Neuronal stem cell (in vitro differentiated cells): Measurements from ENCODE around the gene VWA5B1.

ENCODE experiments used
- DNase-seq: peaks from one replicate; pipeline ENCODE4 v3.0.0-alpha.2; 2013; ENCODE audit warnings: low spot score
- H2AFZ ChIP-seq: one replicate; pipeline ENCODE4 v1.6.1; 2013; ENCODE audit warnings: mild to moderate bottlenecking, low read length, inconsistent platforms
- H2AK5ac ChIP-seq: 2 replicates; pipeline ENCODE4 v1.6.1; 2013; ENCODE audit warnings: low read depth, mild to moderate bottlenecking, inconsistent platforms, low read length, moderate library complexity, mixed read lengths
- H2BK120ac ChIP-seq: 2 replicates; pipeline ENCODE4 v1.6.1; 2013; ENCODE audit warnings: low read depth, mild to moderate bottlenecking, inconsistent platforms, low read length, moderate library complexity, mixed read lengths
- H2BK12ac ChIP-seq: one replicate; pipeline ENCODE4 v1.6.1; 2013; ENCODE audit warnings: low read length, inconsistent platforms
- H2BK15ac ChIP-seq: 2 replicates; pipeline ENCODE4 v1.6.1; 2013; ENCODE audit warnings: mild to moderate bottlenecking, low read length, inconsistent platforms, mixed read lengths
- H2BK5ac ChIP-seq: one replicate; pipeline ENCODE4 v1.6.1; 2013; ENCODE audit warnings: inconsistent platforms, mild to moderate bottlenecking, low read length, moderate library complexity
- H3K14ac ChIP-seq: one replicate; pipeline ENCODE4 v1.6.1; 2013; ENCODE audit warnings: low read length, inconsistent platforms
- H3K18ac ChIP-seq: 2 replicates; pipeline ENCODE4 v1.6.1; 2013; ENCODE audit warnings: low read length, inconsistent platforms
- H3K23ac ChIP-seq: 2 replicates; pipeline ENCODE4 v1.6.1; 2013; ENCODE audit warnings: low read depth, mild to moderate bottlenecking, mixed read lengths, low read length, inconsistent platforms; ENCODE audit not compliant: poor library complexity
- H3K27ac ChIP-seq: replicated peaks from 3 replicates; pipeline ENCODE4 v1.5.1; 2013; ENCODE audit warnings: low read length, inconsistent platforms
- H3K27me3 ChIP-seq, 3 experiments: 2 replicates each; pipeline ENCODE4 v1.6.1; 2013; ENCODE audit warnings: low read length in 3 of 3, mild to moderate bottlenecking in 2 of 3, inconsistent platforms in 1 of 3, low read depth in 1 of 3, mixed read lengths in 1 of 3, moderate library complexity in 1 of 3; ENCODE audit not compliant: control insufficient read depth in 3 of 3, insufficient read depth in 3 of 3
- H3K36me3 ChIP-seq, 2 donors: replicated peaks in 1 of 2; 2 replicates each; pipeline ENCODE4 v1.6.1; 2013; ENCODE audit warnings: low read length in 2 of 2; ENCODE audit not compliant: control insufficient read depth in 2 of 2, insufficient read depth in 2 of 2
- H3K4ac ChIP-seq: 2 replicates; pipeline ENCODE4 v1.6.1; 2013; ENCODE audit warnings: inconsistent platforms, mild to moderate bottlenecking, low read length, moderate library complexity
- H3K4me1 ChIP-seq, 2 donors: 1 replicate in 1 of 2; 2 replicates in 1 of 2; pipeline ENCODE4 v1.6.1; 2013; ENCODE audit warnings: low read length in 2 of 2, low read depth in 1 of 2; ENCODE audit not compliant: control insufficient read depth in 2 of 2, insufficient read depth in 1 of 2
- H3K4me2 ChIP-seq: one replicate; pipeline ENCODE4 v1.6.1; 2013; ENCODE audit warnings: mild to moderate bottlenecking, low read length, inconsistent platforms; ENCODE audit not compliant: insufficient read depth, poor library complexity, severe bottlenecking
- H3K4me3 ChIP-seq, 2 donors: 2 replicates each; pipeline ENCODE4 v1.5.1; 2013; ENCODE audit warnings: low read length in 2 of 2, mild to moderate bottlenecking in 2 of 2, inconsistent platforms in 1 of 2, moderate library complexity in 1 of 2
- H3K79me1 ChIP-seq: one replicate; pipeline ENCODE4 v1.6.1; 2013; ENCODE audit warnings: low read depth, mild to moderate bottlenecking, inconsistent platforms, low read length, moderate library complexity
- H3K9ac ChIP-seq: one replicate; pipeline ENCODE4 v1.6.1; 2013; ENCODE audit warnings: mild to moderate bottlenecking, low read depth, low read length, inconsistent platforms; ENCODE audit not compliant: poor library complexity
- H3K9me3 ChIP-seq, 2 donors: replicated peaks in 1 of 2; 2 replicates each; pipeline versions ENCODE3 to v1.6.1; 2013; ENCODE audit warnings: low read length in 2 of 2, mild to moderate bottlenecking in 2 of 2, inconsistent platforms in 1 of 2, low read depth in 1 of 2, mixed read lengths in 1 of 2, moderate library complexity in 1 of 2; ENCODE audit not compliant: control insufficient read depth in 2 of 2, insufficient read depth in 1 of 2
- H4K8ac ChIP-seq: one replicate; pipeline ENCODE4 v1.6.1; 2013; ENCODE audit warnings: low read depth, mild to moderate bottlenecking, inconsistent platforms, low read length, moderate library complexity
- H4K91ac ChIP-seq: one replicate; pipeline ENCODE4 v1.6.1; 2013; ENCODE audit warnings: low read length, low read depth, mild to moderate bottlenecking, inconsistent platforms; ENCODE audit not compliant: poor library complexity
- WGBS, 2 donors: extraction: QIAGEN DNeasy Blood & Tissue Kit; methylation state at CpG; one replicate each; pipeline ENCODE4 v1.1.7; 2013; ENCODE audit warnings: missing lambda C conversion rate in 2 of 2, mixed read lengths in 1 of 2; ENCODE audit not compliant: insufficient read length in 2 of 2, insufficient replicate concordance in 1 of 2; ENCODE audit errors: extremely low coverage in 2 of 2; 5-methylcytosine and 5-hydroxymethylcytosine counted together

Gene VWA5B1

DNA sequence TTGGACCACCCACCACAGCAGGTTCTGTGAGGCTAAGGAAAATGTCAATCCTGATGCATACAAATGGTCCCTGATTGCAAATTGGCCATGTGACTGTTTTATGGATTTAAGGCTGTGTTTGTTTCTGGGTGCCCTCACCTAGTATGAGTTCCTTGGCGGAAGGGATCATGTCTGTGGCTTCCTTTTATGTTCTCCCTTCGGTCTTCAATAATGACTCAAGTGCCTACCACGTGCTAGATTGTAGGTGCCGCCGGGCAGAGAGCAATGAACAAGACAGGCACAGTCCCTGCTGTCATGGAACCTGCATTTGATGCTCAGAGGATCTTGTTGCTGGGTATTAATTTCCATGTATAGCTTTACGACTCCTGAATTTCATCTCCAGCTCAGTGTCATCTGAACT is 9.8 kb upstream of the VWA5B1 start:
- H2BK120ac ChIP-seq: no peak overlapping the region
- no peak overlapping the region for H4K91ac ChIP-seq
- H3K14ac ChIP-seq: no peak overlapping the region
- H2BK12ac ChIP-seq: no peak overlapping the region
- H3K36me3 ChIP-seq: no peaks in the 10 kb centered on the region
- H4K8ac ChIP-seq: no peak overlapping the region
- H3K23ac ChIP-seq: no peak overlapping the region
- no peak overlapping the region for H3K4ac ChIP-seq
- no peak overlapping the region for H3K4me2 ChIP-seq
- no peak overlapping the region for H2AK5ac ChIP-seq
- peaks cover 0 to 9% (median 0%) of the 10 kb centered on the region in 3 experiments for H3K27me3 ChIP-seq
- H3K9ac ChIP-seq: no peak overlapping the region
- H2AFZ ChIP-seq: no peak overlapping the region
- peaks cover 0 to 26% of the 10 kb centered on the region in 2 donors for H3K4me1 ChIP-seq
- H3K9me3 ChIP-seq: no peaks in the 10 kb centered on the region
- no peaks in the 10 kb centered on the region for H3K79me1 ChIP-seq
- no CpG with 5 or more reads among the region's 6 CpGs for WGBS, 2 donors
- no peak overlapping the region for H3K18ac ChIP-seq
- DNase-seq: no peak
- H2BK5ac ChIP-seq: no peak overlapping the region
- no peak overlapping the region for H3K4me3 ChIP-seq
- no peak overlapping the region for H3K27ac ChIP-seq
- H2BK15ac ChIP-seq: no peak overlapping the region

DNA sequence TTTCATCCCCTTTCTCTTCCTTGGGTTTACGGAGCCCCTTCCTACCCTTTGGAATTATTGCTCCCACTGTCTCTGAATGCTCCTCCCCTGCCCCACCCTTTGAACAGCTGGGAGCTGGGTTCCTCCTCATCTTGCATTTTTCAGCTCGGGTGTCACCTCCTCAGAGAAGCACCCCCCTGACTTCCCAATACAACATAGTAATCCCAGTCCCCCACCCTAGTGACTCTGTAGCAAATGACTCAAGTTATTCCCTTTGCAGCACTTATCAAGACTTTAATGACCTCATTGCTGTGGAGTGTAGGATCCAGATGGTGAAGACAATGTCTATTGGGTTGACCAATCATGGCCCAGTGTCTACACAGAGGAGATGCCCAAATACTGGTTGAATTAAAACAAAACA is 8.9 kb upstream of the VWA5B1 start:
- Histone ChIP-seq H3K27me3 (peaks cover 0 to 4% (median 0%) of the 10 kb centered on the region in 3 experiments), H3K14ac (no peak overlapping the region), H2BK12ac (no peak overlapping the region), H4K91ac (no peak overlapping the region), H2AFZ (no peak overlapping the region), H3K23ac (no peak overlapping the region), H3K18ac (no peak overlapping the region), H3K27ac (no peak overlapping the region), H3K4me1 (peaks cover 0 to 26% of the 10 kb centered on the region in 2 donors), H3K79me1 (no peaks in the 10 kb centered on the region), H3K4ac (no peak overlapping the region), H2BK120ac (no peak overlapping the region), H2BK15ac (no peak overlapping the region), H3K4me2 (no peak overlapping the region), H3K36me3 (no peaks in the 10 kb centered on the region), H3K9me3 (no peaks in the 10 kb centered on the region), H2BK5ac (no peak overlapping the region), H2AK5ac (no peak overlapping the region), H3K9ac (no peak overlapping the region), H4K8ac (no peak overlapping the region), H3K4me3 (no peak overlapping the region)
- WGBS, 2 donors: no CpG with 5 or more reads among the region's 2 CpGs
- DNase-seq: no peak

DNA sequence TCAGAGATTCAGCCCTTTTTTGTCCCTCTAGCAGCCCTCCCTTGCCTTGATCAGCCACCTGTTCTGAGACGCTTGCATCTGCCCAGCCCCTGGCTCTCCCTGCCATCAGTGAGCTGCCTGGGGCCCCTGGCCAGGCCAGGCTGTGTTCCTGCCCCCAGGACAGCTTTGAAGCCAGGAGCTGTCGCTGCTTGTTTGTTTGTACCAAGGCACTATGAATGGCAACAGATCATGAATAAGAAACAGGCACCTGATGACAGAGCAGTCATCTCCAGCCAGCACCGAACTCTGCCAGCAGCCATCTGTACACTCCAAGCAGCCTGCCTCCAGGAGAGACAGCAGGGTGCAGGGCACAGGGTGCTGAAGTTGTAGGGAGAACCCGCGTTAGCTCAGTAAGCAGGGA is 8.1 kb upstream of the VWA5B1 start:
- Histone ChIP-seq H3K23ac (no peak overlapping the region), H2BK12ac (no peak overlapping the region), H3K79me1 (no peaks in the 10 kb centered on the region), H4K91ac (no peak overlapping the region), H2BK5ac (no peak overlapping the region), H3K36me3 (no peaks in the 10 kb centered on the region), H4K8ac (no peak overlapping the region), H3K27ac (no peak overlapping the region), H3K14ac (no peak overlapping the region), H3K9me3 (no peaks in the 10 kb centered on the region), H3K4me3 (no peak overlapping the region), H3K4me1 (peaks cover 0 to 26% of the 10 kb centered on the region in 2 donors), H3K4me2 (no peak overlapping the region), H2AK5ac (no peak overlapping the region), H3K9ac (peak overlapping the region; percentile 24), H3K4ac (no peak overlapping the region), H2BK120ac (no peak overlapping the region), H2AFZ (no peak overlapping the region), H3K27me3 (peaks cover 0 to 4% (median 0%) of the 10 kb centered on the region in 3 experiments), H3K18ac (no peak overlapping the region), H2BK15ac (no peak overlapping the region)
- no CpG with 5 or more reads among the region's 5 CpGs for WGBS, 2 donors
- DNase-seq: no peak

DNA sequence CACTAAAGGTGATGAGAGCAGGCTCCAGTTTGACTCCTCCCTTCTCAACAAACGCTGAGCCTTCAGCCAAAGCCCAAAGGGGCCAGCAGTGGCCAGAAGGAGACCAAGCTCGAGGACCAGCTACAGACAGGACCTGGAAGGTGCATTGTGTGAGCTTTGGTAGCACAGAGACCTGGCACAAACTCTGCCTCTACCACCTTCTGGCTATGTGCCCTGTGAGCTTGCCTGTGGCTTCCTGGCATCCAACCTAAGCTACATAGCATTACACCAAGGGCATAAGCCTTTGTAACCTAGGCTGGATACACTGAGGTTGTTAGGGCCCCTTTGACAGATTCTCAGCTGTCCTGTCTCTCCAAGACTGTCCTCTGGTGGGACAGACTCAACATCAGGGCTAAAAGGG is 6.6 kb upstream of the VWA5B1 start:
- Histone ChIP-seq H2BK15ac (no peak overlapping the region), H3K4me1 (peaks cover 0 to 18% of the 10 kb centered on the region in 2 donors), H3K27me3 (peaks cover 0 to 4% (median 0%) of the 10 kb centered on the region in 3 experiments), H2BK5ac (no peak overlapping the region), H2BK12ac (no peak overlapping the region), H3K18ac (no peak overlapping the region), H3K23ac (no peak overlapping the region), H2AK5ac (no peak overlapping the region), H3K9me3 (no peaks in the 10 kb centered on the region), H3K4me3 (no peak overlapping the region), H3K79me1 (no peaks in the 10 kb centered on the region), H3K36me3 (no peaks in the 10 kb centered on the region), H2AFZ (no peak overlapping the region), H4K8ac (no peak overlapping the region), H3K27ac (no peak overlapping the region), H3K4me2 (no peak overlapping the region), H3K4ac (no peak overlapping the region), H3K14ac (no peak overlapping the region), H3K9ac (no peak overlapping the region), H4K91ac (no peak overlapping the region), H2BK120ac (no peak overlapping the region)
- no CpG with 5 or more reads among the region's 2 CpGs for WGBS, 2 donors
- DNase-seq: no peak
